Hematopoietic multipotent progenitor cell (in vitro differentiated cells): ENCODE measurements around the gene CYB5R4. TPM values are rescaled to one million over a fixed set of nuclear protein-coding genes. Genes with fewer than 3 reads are reported as not detected.
"Not testable (repeated sequence)": the region's sequence is repeated elsewhere in the genome, so short reads cannot be mapped to it uniquely, and the experiment has no call there.

Experiments
- DNase-seq, 3 donors: peaks; one replicate each; pipeline ENCODE4 v3.0.0-alpha.2; 2011 to 2015; ENCODE audit warnings: low read depth in 2 of 3, low spot score in 2 of 3
- total RNA-seq: library from RNA; depleted of rRNA; stranded (reverse); fragments of >200 nt; gene quantifications from one replicate; pipeline ENCODE4 v1.2.3, GENCODE V29; 2012

Gene CYB5R4
- total RNA-seq, 1 donor, result 5.9 TPM

DNA sequence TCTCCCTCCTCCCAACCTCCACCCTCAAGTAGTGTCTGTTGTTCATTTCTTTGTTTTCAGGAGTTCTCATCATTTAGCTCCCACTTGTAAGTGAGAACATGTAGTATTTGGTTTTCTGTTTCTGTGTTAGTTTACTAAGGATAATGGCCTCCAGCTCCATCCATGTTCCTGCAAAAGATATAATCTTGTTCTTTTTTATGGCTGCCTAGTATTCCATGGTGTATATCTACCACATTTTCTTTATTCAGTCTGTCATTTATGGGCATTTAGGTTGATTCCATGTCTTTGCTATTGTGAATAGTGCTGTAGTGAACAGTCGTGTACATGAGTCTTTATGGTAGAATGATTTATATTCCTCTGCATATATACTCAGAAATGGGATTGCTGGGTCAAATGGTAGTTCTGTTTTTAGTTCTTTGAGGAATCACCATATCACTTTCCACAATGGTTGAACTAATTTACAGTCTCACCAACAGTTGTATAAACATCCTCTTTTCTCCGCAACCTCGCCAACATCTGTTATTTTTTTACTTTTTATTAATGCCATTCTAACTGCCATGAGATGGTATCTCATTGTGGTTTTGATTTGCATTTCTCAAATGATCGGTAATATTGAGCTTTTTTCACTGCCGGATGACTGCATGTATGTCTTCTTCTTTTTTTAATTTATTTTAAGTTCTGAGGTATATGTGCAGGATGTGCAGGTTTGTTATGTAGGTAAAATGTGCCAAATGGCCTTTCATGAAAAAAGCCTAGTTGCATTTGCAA, 48.3 kb downstream of the CYB5R4 start:
- DNase-seq, result peak in 1 of 3 donors; percentile 14

GRCh38 chr6:83908813-83909212, 49.3 kb downstream of the CYB5R4 start:
- no peak for DNase-seq

- no peak for DNase-seq
Observed at GRCh38 chr6:83911278-83911677, 51.8 kb downstream of the CYB5R4 start.

DNA sequence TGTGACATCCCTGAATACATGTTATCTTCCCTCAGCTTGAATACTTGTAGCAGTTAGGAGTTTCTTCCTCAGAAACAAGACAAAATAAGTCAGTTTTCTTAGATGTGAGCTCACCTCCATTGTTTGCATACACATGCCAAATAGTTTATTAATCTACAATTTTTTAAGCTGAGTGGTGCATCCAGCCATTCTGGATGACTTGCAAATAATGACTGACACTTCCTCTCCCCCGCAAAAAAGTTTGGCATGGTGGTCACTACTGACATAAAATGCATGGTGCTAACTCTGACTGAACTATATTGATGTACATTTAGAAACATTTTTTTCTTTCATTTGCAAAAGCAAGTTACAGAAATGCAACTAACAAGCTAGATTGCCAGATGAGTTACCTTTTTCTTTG, 55.5 kb downstream of the CYB5R4 start:
- DNase-seq, result peak in 1 of 3 donors; percentile 6

GRCh38 chr6:83917001-83917400, 57.5 kb downstream of the CYB5R4 start:
- no peak for DNase-seq

GRCh38 chr6:83920017-83920416, 60.5 kb downstream of the CYB5R4 start:
- no peak for DNase-seq

DNA sequence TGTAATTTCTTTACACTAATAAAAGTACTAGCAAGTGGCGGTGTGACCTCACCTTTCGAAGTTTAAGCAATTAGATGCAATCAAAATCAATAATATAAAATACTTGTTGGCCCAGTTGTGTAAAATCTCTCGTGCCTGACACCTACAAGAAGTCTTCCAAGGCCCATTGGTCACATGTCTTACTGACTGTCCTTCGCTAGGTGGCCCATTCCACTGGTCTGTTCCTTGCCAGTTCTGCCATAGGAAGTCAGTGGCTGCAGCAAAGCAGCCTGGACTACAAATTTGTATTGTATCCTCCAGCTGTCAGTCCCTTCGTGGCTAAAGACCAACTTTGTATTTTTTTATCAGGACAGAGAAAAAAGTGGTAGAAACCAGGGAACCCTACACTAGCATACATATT, 61.8 kb downstream of the CYB5R4 start:
- DNase-seq, result no peak

- DNase-seq, result no peak
Observed at GRCh38 chr6:83927470-83927869, 68.0 kb downstream of the CYB5R4 start.

GRCh38 chr6:83928286-83928685, 68.8 kb downstream of the CYB5R4 start:
- no peak for DNase-seq

DNA sequence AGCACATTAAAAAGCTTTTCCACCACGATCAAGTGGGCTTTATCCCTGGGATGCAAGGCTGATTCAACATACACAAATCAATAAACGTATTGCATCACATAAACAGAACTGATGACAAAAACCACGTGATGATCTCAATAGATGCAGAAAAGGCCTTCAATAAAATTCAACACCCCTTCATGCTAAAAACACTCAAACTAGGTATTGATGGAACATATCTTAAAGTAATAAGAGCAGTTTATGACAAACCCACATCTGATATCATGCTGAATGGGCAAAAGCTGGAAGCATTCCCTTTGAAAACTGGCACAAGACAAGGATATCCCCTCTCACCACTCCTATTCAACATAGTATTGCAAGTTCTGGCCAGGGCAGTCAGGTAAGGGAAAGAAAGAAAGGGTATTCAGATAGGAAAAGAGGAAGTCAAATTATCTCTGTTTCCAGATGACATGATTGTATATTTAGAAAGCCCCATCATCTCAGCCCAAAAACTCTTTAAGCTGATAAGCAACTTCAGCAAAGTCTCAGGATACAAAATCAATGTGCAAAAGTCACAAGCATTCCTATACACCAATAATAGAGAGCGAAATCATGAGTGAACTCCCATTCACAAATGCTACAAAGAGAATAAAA, 86.8 kb downstream of the CYB5R4 start:
- peak in 1 of 3 donors; percentile 19 for DNase-seq

DNA sequence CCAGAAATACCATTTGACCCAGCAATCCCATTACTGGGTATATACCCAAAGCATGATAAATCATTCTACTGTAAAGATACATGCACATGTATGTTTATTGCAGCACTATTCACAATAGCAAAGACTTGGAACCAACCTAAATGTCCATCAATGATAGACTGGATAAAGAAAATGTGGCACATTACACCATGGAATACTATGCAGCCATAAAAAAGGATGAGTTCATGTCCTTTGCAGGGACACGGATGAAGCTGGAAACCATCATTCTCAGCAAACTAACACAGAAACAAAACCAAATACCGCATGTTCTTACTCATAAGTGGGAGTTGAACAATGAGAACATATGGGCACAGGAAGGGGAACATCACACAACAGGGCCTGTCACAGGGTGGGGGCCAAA, 88.5 kb downstream of the CYB5R4 start:
- not testable (repeated sequence) for DNase-seq

- DNase-seq, result no peak
Observed at GRCh38 chr6:83948851-83949250, 89.4 kb downstream of the CYB5R4 start.

GRCh38 chr6:83951423-83951822, 91.9 kb downstream of the CYB5R4 start:
- DNase-seq, result not testable (repeated sequence)

- DNase-seq, result no peak
Observed at GRCh38 chr6:83952830-83953229, 93.3 kb downstream of the CYB5R4 start.

DNA sequence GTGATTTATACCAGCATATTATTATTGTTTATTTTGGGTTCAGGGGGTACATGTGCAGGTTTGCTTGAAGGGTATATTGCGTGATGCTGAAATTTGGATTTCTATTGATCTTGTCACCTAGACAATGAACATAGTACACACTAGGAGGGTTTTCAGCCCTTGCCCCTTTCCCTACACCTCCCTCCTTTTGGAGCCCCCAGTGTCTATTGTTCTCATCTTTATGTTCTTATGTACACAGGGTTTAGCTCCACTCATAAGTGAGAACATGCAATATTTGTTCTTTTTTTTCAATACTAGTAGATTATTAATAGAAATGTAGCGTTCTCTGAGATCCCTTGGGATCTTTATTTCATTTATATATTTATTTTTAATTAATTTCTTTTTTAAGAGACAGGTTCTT, 94.9 kb downstream of the CYB5R4 start:
- DNase-seq, result no peak

DNA sequence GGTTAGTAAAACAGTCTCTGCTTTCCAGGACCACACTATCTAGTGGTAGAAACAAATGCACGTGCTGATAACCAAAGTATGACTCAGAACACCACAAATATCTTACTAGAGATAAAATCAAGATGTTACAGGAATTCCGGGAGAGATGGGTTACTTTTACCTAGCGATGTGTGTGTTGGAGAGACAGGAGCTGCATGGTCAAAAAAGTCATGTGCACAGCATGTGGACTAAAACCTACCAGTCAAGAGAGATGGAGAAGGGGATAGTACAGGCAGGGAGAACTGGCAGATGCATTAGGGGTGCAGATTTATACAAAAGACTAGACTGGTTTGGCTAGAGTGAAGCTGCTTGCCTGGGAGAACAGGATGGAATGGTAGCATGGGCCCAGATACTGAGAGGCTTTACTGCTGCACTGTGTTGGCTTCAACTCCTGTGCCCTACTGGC, 98.8 kb downstream of the CYB5R4 start:
- DNase-seq, result no peak

- no peak for DNase-seq
Observed at GRCh38 chr6:83960664-83961063, 101.2 kb downstream of the CYB5R4 start.

GRCh38 chr6:83962582-83962981, 103.1 kb downstream of the CYB5R4 start:
- no peak for DNase-seq

DNA sequence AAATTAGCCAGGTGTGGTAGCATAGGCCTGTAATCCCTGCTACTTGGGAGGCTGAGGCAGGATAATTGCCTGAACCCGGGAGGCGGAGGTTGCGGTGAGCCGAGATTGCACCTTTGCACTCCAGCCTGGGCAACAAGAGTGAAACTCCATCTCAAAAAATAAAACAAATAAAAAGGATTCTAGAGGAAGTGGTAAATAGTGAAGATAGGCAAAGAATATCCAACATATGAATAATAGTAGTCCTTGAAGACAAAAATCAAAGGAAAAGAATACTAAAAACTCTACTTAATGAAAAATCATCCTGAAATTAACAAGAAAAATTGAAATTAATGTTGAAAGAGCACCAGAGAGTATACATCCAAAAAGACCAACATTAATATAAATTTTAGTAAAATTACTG, 107.0 kb downstream of the CYB5R4 start:
- DNase-seq, result no peak

DNA sequence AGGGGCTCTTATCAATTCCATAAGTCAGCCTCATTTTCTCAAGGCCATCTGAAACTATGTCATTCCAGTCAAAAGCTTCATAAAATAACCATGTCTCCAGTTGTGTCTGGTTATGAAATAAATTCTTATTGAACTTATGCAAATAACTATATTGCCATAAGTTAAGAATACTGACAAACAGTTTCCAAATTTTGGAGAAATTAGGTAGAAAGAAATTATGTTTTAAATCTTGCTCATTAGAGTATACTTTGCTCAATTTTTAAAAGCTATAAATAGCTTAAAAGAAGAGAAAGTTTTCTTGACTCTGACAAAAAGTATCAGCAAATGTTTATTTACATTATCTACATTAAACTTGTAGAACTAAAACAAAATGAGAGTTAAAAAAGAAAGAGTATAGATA, 111.1 kb downstream of the CYB5R4 start:
- DNase-seq, result peak in 1 of 3 donors; percentile 15

GRCh38 chr6:83974409-83975050, 115.0 kb downstream of the CYB5R4 start:
- peak in 2 of 3 donors; percentile 50 to 78 for DNase-seq
